K562 (cell line): Measurements from ENCODE around the gene CEACAM18. TPM values are rescaled to one million over a fixed set of nuclear protein-coding genes. Genes with fewer than 3 reads are reported as not detected.
A peak's percentile ranks its signal among the peaks of the same experiment; 100 is the strongest.

Experiments
- E4F1 ChIP-seq: fragments of 250-450 bp; sonication (Bioruptor Pico); IDR thresholded peaks from 2 replicates; pipeline ENCODE4 v1.5.0; 2021; ENCODE audit warnings: mild to moderate bottlenecking, borderline replicate concordance
- GABPB1 ChIP-seq: sonication (generic); formaldehyde crosslinking; IDR thresholded peaks from 2 replicates; pipeline ENCODE4 v1.8.0; 2022; ENCODE audit warnings: mild to moderate bottlenecking, missing genetic modification reagents
- MAZ ChIP-seq, 2 experiments: fragments of 450-650 bp in 1 of 2; sonication (generic) in 1 of 2; formaldehyde crosslinking; IDR thresholded peaks in 1 of 2; conservative IDR thresholded peaks in 1 of 2; 2 replicates each; pipeline versions ENCODE4 v1.4.0 to v1.5.0; 2020; ENCODE audit warnings: mild to moderate bottlenecking in 1 of 2, missing genetic modification reagents in 1 of 2
- MXI1 ChIP-seq: IDR thresholded peaks from 2 replicates; pipeline ENCODE4 v1.6.1; 2011; ENCODE audit warnings: low read depth, mild to moderate bottlenecking, improper control_type of control experiment, low read length
- NFIX ChIP-seq: fragments of 250-450 bp; sonication (Bioruptor Pico); IDR thresholded peaks from 2 replicates; pipeline ENCODE4 v1.4.0; 2020; ENCODE audit warnings: low read depth, mild to moderate bottlenecking, moderate library complexity
- PHF20 ChIP-seq: fragments of 450-650 bp; IDR thresholded peaks from 2 replicates; pipeline ENCODE4 v1.6.1; 2018; ENCODE audit not compliant: partially characterized antibody
- PRMT5 ChIP-seq: sonication (generic); formaldehyde crosslinking; IDR thresholded peaks from 2 replicates; pipeline ENCODE4 v1.5.0; 2020; ENCODE audit warnings: missing genetic modification reagents
- SIX5 ChIP-seq, 2 experiments: IDR thresholded peaks; 2 replicates each; pipeline ENCODE4 v1.6.1; 2011; ENCODE audit warnings: low read length in 2 of 2, borderline replicate concordance in 1 of 2, low read depth in 1 of 2, mild to moderate bottlenecking in 1 of 2, moderate library complexity in 1 of 2; ENCODE audit not compliant: insufficient read depth in 1 of 2
- SMAD4 ChIP-seq: fragments of 250-450 bp; sonication (Bioruptor Pico); conservative IDR thresholded peaks from 2 replicates; pipeline ENCODE4 v1.8.0; 2021; ENCODE audit warnings: inconsistent platforms, mild to moderate bottlenecking, moderate library complexity
- ZNF197 ChIP-seq: fragments of 200-800 bp; sonication (Bioruptor generic); IDR thresholded peaks from 2 replicates; pipeline ENCODE4 v1.6.1; 2016; ENCODE audit warnings: low read depth, missing genetic modification characterization, missing compliant biosample characterization
- ZNF589 ChIP-seq: fragments of 200-800 bp; sonication (Bioruptor generic); IDR thresholded peaks from 2 replicates; pipeline ENCODE4 v1.6.1; 2016; ENCODE audit warnings: low read depth, missing genetic modification characterization, missing compliant biosample characterization
- polyA plus RNA-seq, 8 experiments: library from polyadenylated mRNA; depleted of rRNA in 4 of 8; stranded (reverse) in 5 of 8; unstranded in 3 of 8; fragments of >200 nt; fragmentation: Nextera tagmentation in 2 of 8; fragmentation: Illumina TruSeq in 1 of 8; extraction: Ambion mirVana in 2 of 8; extraction: Trizol in 1 of 8; gene quantifications; 2 replicates each; pipeline versions ENCODE4 v1.2.1 to v1.2.3, GENCODE V29; 2011 to 2014; ENCODE audit warnings: inconsistent platforms in 1 of 8, missing spikeins in 1 of 8
- total RNA-seq, 7 experiments: library from RNA; depleted of rRNA in 6 of 7; stranded (reverse); fragments of >200 nt in 6 of 7; fragmentation: Illumina TruSeq in 2 of 7; extraction: Trizol in 2 of 7; gene quantifications; 2 replicates each; pipeline versions ENCODE4 v1.2.1 to v1.2.3, GENCODE V29; 2011 to 2021; ENCODE audit warnings: low replicate concordance in 1 of 7

CEACAM18 gene
- total and polyA plus RNA-seq, 9 of the 15 experiments (the other 6 are each of a cell fraction or from before 2014, with no cell fraction given) = 0.08 to 0.24 (median 0.15) TPM; not detected in 3

GRCh38 chr19:51480590-51480989 lies 2.3 kb downstream of the CEACAM18 start (continued):
- no peak for TF ChIP-seq MXI1
- no peak; the same call in 1 of the 2 replicates for TF ChIP-seq ZNF589
- TF ChIP-seq SIX5 (IDR thresholded peaks at IDR 0.05; ENCODE audit: borderline replicate concordance in 1 of 2, insufficient read depth in 1 of 2, low read depth in 1 of 2, low read length in 2 of 2) = no peak
- 0 out of 2 replicates have a peak, but pooled peaks have one; percentile 50 for TF ChIP-seq ZNF197 (CRISPR knock-in tag)
- TF ChIP-seq E4F1 (CRISPR knock-in tag) = no peak
- peak; percentile 47; the same call in 1 of the 2 replicates for TF ChIP-seq GABPB1 (CRISPR knock-in tag)
- TF ChIP-seq NFIX (CRISPR knock-in tag) = no peak
- no peak for TF ChIP-seq PHF20
- TF ChIP-seq MAZ (CRISPR knock-in tag; conservative IDR thresholded peaks at IDR 0.05 in 1 of 2, IDR thresholded peaks at IDR 0.05 in 1 of 2) = peak; percentile 18 to 83; a peak in 2 of 4 replicates
- TF ChIP-seq SMAD4 (CRISPR knock-in tag) = peak; percentile 51
- peak; percentile 73; the same call in 1 of the 2 replicates for TF ChIP-seq PRMT5 (CRISPR knock-in tag)
